HCT116 (cell line): ENCODE data around the gene PHLDB3. TPM values are rescaled to one million over a fixed set of nuclear protein-coding genes. Genes with fewer than 3 reads are reported as not detected.

Source experiments
- ATAC-seq: fragments of 200-7000 bp; cut with Tn5 transposase; 2 replicates; pipeline ENCODE4 v1.9.1; 2020; ENCODE audit warnings: mild to moderate bottlenecking, moderate library complexity
- BruUV-seq: library from RNA; stranded (reverse); fragments of 400-500 nt; replicated peaks from 2 replicates; lab custom pipeline; 2021; lab: Mats Ljungman, UMichigan
- CTCF ChIA-PET: fragments of 300-600 bp; sonication (Branson Sonifier 250); formaldehyde crosslinking; loops from one replicate; lab custom pipeline; 2021; ENCODE audit warnings: antibody characterized with exemption; lab: Charles Lee
- POLR2A ChIA-PET: fragments of 300-600, 350-600 bp; sonication (Branson Sonifier 250); formaldehyde crosslinking; loops from one replicate; lab custom pipeline; 2021; ENCODE audit warnings: antibody characterized with exemption; lab: Charles Lee
- RAD21 ChIA-PET, 2 experiments: fragments of 300-600 bp; sonication (Branson Sonifier 250); formaldehyde crosslinking; loops; one replicate each; lab custom pipeline; 2023; ENCODE audit warnings: low total read pairs in 2 of 2; ENCODE audit not compliant: uncharacterized antibody in 2 of 2, unreplicated experiment in 2 of 2, low non-redundant PET in 1 of 2; lab: Charles Lee
- DNase-seq: peaks from one replicate; pipeline ENCODE4 v3.0.0-alpha.2; 2010; ENCODE audit warnings: low read depth, low spot score
- H2AFZ ChIP-seq: fragments of 200-600 bp; shearing (Covaris generic), sonication (generic); 2 replicates; pipeline ENCODE4 v1.6.1; 2017; ENCODE audit warnings: low read depth, mixed run types, mixed read lengths, antibody characterized with exemption, low read length; ENCODE audit not compliant: poor library complexity, severe bottlenecking
- H3K27ac ChIP-seq: 2 replicates; pipeline ENCODE4 v1.5.1; 2012; ENCODE audit warnings: low read depth, low read length
- H3K27me3 ChIP-seq: fragments of 200-600 bp; sonication (generic); 2 replicates; pipeline ENCODE4 v1.6.1; 2016; ENCODE audit warnings: mixed run types, low read length, mixed read lengths; ENCODE audit not compliant: insufficient read depth
- H3K36me3 ChIP-seq, 2 experiments: fragments of 200-500 bp in 1 of 2; fragments of 200-600 bp in 1 of 2; sonication (Bioruptor generic) in 1 of 2; sonication (generic) in 1 of 2; 2 replicates each; pipeline versions ENCODE4 v1.5.1 to v1.6.1; 2014 to 2016; ENCODE audit warnings: low read length in 2 of 2, inconsistent platforms in 1 of 2, mixed read lengths in 1 of 2, mixed run types in 1 of 2; ENCODE audit not compliant: insufficient read depth in 2 of 2, control insufficient read depth in 1 of 2
- H3K4me1 ChIP-seq, 2 experiments: fragments of 200-600 bp in 1 of 2; sonication (generic) in 1 of 2; 2 replicates each; pipeline versions ENCODE4 v1.5.1 to v1.6.1; 2012 to 2017; ENCODE audit warnings: low read length in 2 of 2, inconsistent platforms in 1 of 2, mild to moderate bottlenecking in 1 of 2, mixed read lengths in 1 of 2, mixed run types in 1 of 2, moderate library complexity in 1 of 2; ENCODE audit not compliant: insufficient read depth in 2 of 2, control insufficient read depth in 1 of 2
- H3K4me2 ChIP-seq: fragments of 200-600 bp; sonication (generic); 2 replicates; pipeline ENCODE4 v1.6.1; 2017; ENCODE audit warnings: mixed run types, low read length, mixed read lengths
- H3K4me3 ChIP-seq, 2 experiments: fragments of 200-600 bp in 1 of 2; sonication (generic) in 1 of 2; replicated peaks in 1 of 2; 2 replicates each; pipeline ENCODE4 v1.5.1; 2011 to 2016; ENCODE audit warnings: low read length in 2 of 2, control low read depth in 1 of 2, low read depth in 1 of 2, mild to moderate bottlenecking in 1 of 2, mixed read lengths in 1 of 2, mixed run types in 1 of 2
- H3K79me2 ChIP-seq: fragments of 200-600 bp; sonication (generic); 2 replicates; pipeline ENCODE4 v1.6.1; 2017; ENCODE audit warnings: mild to moderate bottlenecking, mixed run types, low read length, moderate library complexity, mixed read lengths; ENCODE audit not compliant: insufficient read depth
- H3K9ac ChIP-seq: fragments of 200-600 bp; sonication (generic); 2 replicates; pipeline ENCODE4 v1.6.1; 2016; ENCODE audit warnings: low read length, mixed read lengths
- H3K9me2 ChIP-seq: fragments of 200-600 bp; sonication (generic), shearing (Covaris generic); 2 replicates; pipeline ENCODE4 v1.6.1; 2017; ENCODE audit warnings: mixed run types, mild to moderate bottlenecking, moderate library complexity; ENCODE audit not compliant: insufficient read depth
- H3K9me3 ChIP-seq, 2 experiments: fragments of 200-500 bp in 1 of 2; fragments of 200-600 bp in 1 of 2; sonication (Bioruptor generic) in 1 of 2; sonication (generic) in 1 of 2; 2 replicates each; pipeline ENCODE4 v1.6.1; 2014 to 2017; ENCODE audit warnings: low read length in 2 of 2, mixed read lengths in 2 of 2, inconsistent platforms in 1 of 2, low read depth in 1 of 2, mild to moderate bottlenecking in 1 of 2, mixed run types in 1 of 2, moderate library complexity in 1 of 2; ENCODE audit not compliant: control insufficient read depth in 1 of 2, insufficient read depth in 1 of 2
- H4K20me1 ChIP-seq: fragments of 200-600 bp; sonication (generic), shearing (Covaris generic); 2 replicates; pipeline ENCODE4 v1.6.1; 2017; ENCODE audit warnings: mixed run types, mild to moderate bottlenecking, moderate library complexity; ENCODE audit not compliant: insufficient read depth
- ATF3 ChIP-seq: IDR thresholded peaks from 2 replicates; pipeline ENCODE4 v1.6.1; 2012
- CEBPB ChIP-seq: IDR thresholded peaks from 2 replicates; pipeline ENCODE4 v1.6.1; 2012; ENCODE audit warnings: low read depth
- EGR1 ChIP-seq: IDR thresholded peaks from 2 replicates; pipeline ENCODE4 v1.6.1; 2012; ENCODE audit warnings: low read depth
- ELF1 ChIP-seq: IDR thresholded peaks from 2 replicates; pipeline ENCODE4 v1.6.1; 2012; ENCODE audit warnings: low read depth, borderline replicate concordance
- EZH2phosphoT487 ChIP-seq: fragments of 200-600 bp; IDR thresholded peaks from 2 replicates; pipeline ENCODE4 v1.6.1; 2018; ENCODE audit warnings: antibody characterized with exemption, borderline replicate concordance
- FOSL1 ChIP-seq: IDR thresholded peaks from 2 replicates; pipeline ENCODE4 v1.6.1; 2012; ENCODE audit warnings: low read depth
- JUND ChIP-seq: IDR thresholded peaks from 2 replicates; pipeline ENCODE4 v1.6.1; 2012
- SIN3A ChIP-seq: IDR thresholded peaks from 2 replicates; pipeline ENCODE4 v1.6.1; 2012; ENCODE audit warnings: low read depth
- TCF7L2 ChIP-seq: IDR thresholded peaks from 2 replicates; pipeline ENCODE4 v1.7.0; 2011; ENCODE audit warnings: borderline replicate concordance, inconsistent platforms; ENCODE audit not compliant: insufficient read depth, insufficient read length; ENCODE audit errors: extremely low read depth
- ZFX ChIP-seq: fragments of 450-650 bp; IDR thresholded peaks from 2 replicates; pipeline ENCODE4 v1.6.1; 2017
- ZNF274 ChIP-seq: fragments of 200-500 bp; sonication (Bioruptor generic); IDR thresholded peaks from 2 replicates; pipeline ENCODE4 v1.6.1; 2014; ENCODE audit warnings: mild to moderate bottlenecking, low read depth, low read length, inconsistent platforms
- intact Hi-C: fragments of 100-400 bp; cut with micrococcal nuclease; formaldehyde crosslinking; loops from 2 replicates; pipeline ENCODE4 v1.10.0; 2022
- total RNA-seq: library from RNA; stranded (reverse); gene quantifications from one replicate; pipeline ENCODE4 v1.2.1, GENCODE V29; 2021; ENCODE audit not compliant: unreplicated experiment
- TF ChIP-seq, protein P1 (sequence below), 3 experiments: fragments of 200-600 bp in 1 of 3; sonication (generic) in 1 of 3; IDR thresholded peaks in 2 of 3; conservative IDR thresholded peaks in 1 of 3; 2 replicates each; pipeline ENCODE4 v1.5.1; 2012 to 2017; ENCODE audit warnings: low read depth in 2 of 3, low read length in 2 of 3, antibody characterized with exemption in 1 of 3, borderline replicate concordance in 1 of 3, control low read depth in 1 of 3, mild to moderate bottlenecking in 1 of 3, mixed read lengths in 1 of 3, mixed run types in 1 of 3, moderate library complexity in 1 of 3; ENCODE audit not compliant: insufficient read depth in 1 of 3
- TF ChIP-seq, protein P2 (sequence below): IDR thresholded peaks from 2 replicates; pipeline ENCODE4 v1.6.1; 2012; ENCODE audit warnings: low read depth

Gene PHLDB3
- total RNA-seq, 1 experiment from 2014 or later: 15.5 TPM

- H2AFZ ChIP-seq: no peak overlapping the region
- BruUV-seq: no TSS peak
- POLR2A ChIA-PET: no interaction called here
- no peaks in the 10 kb centered on the region for H4K20me1 ChIP-seq
- H3K27ac ChIP-seq: no peak overlapping the region
- no peaks in the 10 kb centered on the region for H3K4me1 ChIP-seq
- CTCF ChIA-PET: no interaction called here
- no peaks in the 10 kb centered on the region for H3K27me3 ChIP-seq
- ATAC-seq (no peak), DNase-seq (no peak)
- no peak for TF ChIP-seq EZH2phosphoT487
- TF ChIP-seq ATF3: no peak
- no peak for TF ChIP-seq SIN3A
- TF ChIP-seq, protein P1, sequence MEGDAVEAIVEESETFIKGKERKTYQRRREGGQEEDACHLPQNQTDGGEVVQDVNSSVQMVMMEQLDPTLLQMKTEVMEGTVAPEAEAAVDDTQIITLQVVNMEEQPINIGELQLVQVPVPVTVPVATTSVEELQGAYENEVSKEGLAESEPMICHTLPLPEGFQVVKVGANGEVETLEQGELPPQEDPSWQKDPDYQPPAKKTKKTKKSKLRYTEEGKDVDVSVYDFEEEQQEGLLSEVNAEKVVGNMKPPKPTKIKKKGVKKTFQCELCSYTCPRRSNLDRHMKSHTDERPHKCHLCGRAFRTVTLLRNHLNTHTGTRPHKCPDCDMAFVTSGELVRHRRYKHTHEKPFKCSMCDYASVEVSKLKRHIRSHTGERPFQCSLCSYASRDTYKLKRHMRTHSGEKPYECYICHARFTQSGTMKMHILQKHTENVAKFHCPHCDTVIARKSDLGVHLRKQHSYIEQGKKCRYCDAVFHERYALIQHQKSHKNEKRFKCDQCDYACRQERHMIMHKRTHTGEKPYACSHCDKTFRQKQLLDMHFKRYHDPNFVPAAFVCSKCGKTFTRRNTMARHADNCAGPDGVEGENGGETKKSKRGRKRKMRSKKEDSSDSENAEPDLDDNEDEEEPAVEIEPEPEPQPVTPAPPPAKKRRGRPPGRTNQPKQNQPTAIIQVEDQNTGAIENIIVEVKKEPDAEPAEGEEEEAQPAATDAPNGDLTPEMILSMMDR (IDR thresholded peaks at IDR 0.05 in 2 of 3, conservative IDR thresholded peaks at IDR 0.05 in 1 of 3; ENCODE audit: borderline replicate concordance in 1 of 3, insufficient read depth in 1 of 3, low read depth in 2 of 3, low read length in 2 of 3): no peak
- no peak for TF ChIP-seq ZFX
- no peak for TF ChIP-seq EGR1
- no peak for TF ChIP-seq ELF1
- TF ChIP-seq, protein P2, sequence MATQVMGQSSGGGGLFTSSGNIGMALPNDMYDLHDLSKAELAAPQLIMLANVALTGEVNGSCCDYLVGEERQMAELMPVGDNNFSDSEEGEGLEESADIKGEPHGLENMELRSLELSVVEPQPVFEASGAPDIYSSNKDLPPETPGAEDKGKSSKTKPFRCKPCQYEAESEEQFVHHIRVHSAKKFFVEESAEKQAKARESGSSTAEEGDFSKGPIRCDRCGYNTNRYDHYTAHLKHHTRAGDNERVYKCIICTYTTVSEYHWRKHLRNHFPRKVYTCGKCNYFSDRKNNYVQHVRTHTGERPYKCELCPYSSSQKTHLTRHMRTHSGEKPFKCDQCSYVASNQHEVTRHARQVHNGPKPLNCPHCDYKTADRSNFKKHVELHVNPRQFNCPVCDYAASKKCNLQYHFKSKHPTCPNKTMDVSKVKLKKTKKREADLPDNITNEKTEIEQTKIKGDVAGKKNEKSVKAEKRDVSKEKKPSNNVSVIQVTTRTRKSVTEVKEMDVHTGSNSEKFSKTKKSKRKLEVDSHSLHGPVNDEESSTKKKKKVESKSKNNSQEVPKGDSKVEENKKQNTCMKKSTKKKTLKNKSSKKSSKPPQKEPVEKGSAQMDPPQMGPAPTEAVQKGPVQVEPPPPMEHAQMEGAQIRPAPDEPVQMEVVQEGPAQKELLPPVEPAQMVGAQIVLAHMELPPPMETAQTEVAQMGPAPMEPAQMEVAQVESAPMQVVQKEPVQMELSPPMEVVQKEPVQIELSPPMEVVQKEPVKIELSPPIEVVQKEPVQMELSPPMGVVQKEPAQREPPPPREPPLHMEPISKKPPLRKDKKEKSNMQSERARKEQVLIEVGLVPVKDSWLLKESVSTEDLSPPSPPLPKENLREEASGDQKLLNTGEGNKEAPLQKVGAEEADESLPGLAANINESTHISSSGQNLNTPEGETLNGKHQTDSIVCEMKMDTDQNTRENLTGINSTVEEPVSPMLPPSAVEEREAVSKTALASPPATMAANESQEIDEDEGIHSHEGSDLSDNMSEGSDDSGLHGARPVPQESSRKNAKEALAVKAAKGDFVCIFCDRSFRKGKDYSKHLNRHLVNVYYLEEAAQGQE: no peak
- TF ChIP-seq FOSL1: no peak
- TF ChIP-seq JUND: no peak
- no peak for TF ChIP-seq CEBPB
- no peak for TF ChIP-seq ZNF274
- TF ChIP-seq TCF7L2: no peak
- H3K36me3 ChIP-seq: no peaks in the 10 kb centered on the region
- intact Hi-C loops: no loop called here
- H3K4me3 ChIP-seq: no peak overlapping the region
- H3K4me2 ChIP-seq: no peak overlapping the region
- no peaks in the 10 kb centered on the region for H3K79me2 ChIP-seq
- no peaks in the 10 kb centered on the region for H3K9me2 ChIP-seq
- RAD21 ChIA-PET: no interaction called here
- no peak overlapping the region for H3K9ac ChIP-seq
- no peaks in the 10 kb centered on the region for H3K9me3 ChIP-seq
Measured at GRCh38 chr19:43488179-43488578, 16.4 kb downstream of the PHLDB3 start.
